Measurements from ENCODE around the gene ZFYVE27. TPM values are rescaled to one million over a fixed set of nuclear protein-coding genes. Genes with fewer than 3 reads are reported as not detected.

ZFYVE27 gene
- total RNA-seq, 1 donor from 2014 or later = 28.0 TPM

GRCh38 chr10:97707134-97707861 is 29.6 kb upstream of the ZFYVE27 start:
- Histone ChIP-seq H3K27ac (peak overlapping the region; percentile 56), H3K4me1 (peaks cover 29% of the 10 kb centered on the region), H3K27me3 (no peaks in the 10 kb centered on the region), H3K36me3 (no peaks in the 10 kb centered on the region), H3K4me3 (no peak overlapping the region), H3K9me3 (no peaks in the 10 kb centered on the region)
- TF ChIP-seq CTCF (IDR thresholded peaks at IDR 0.05) = no peak
- no peak for TF ChIP-seq POLR2AphosphoS5 (IDR thresholded peaks at IDR 0.05; ENCODE audit: insufficient read depth in 1 of 2, low read depth in 1 of 2)
- no peak for TF ChIP-seq POLR2A (IDR thresholded peaks at IDR 0.05)
- intact Hi-C loops (cut with DNase I) = no loop called here
- DNase-seq (ENCODE audit: extremely low spot score in 2 of 2) = no peak

- Histone ChIP-seq H3K9me3 (no peaks in the 10 kb centered on the region), H3K36me3 (no peaks in the 10 kb centered on the region), H3K27me3 (no peaks in the 10 kb centered on the region), H3K27ac (peak overlapping the region; percentile 56), H3K4me3 (no peak overlapping the region), H3K4me1 (peaks cover 38% of the 10 kb centered on the region)
- DNase-seq (ENCODE audit: extremely low spot score in 2 of 2) = no peak
- intact Hi-C loops (cut with DNase I) = no loop called here
- no peak for TF ChIP-seq CTCF (IDR thresholded peaks at IDR 0.05)
- no peak for TF ChIP-seq POLR2AphosphoS5 (IDR thresholded peaks at IDR 0.05; ENCODE audit: insufficient read depth in 1 of 2, low read depth in 1 of 2)
- no peak for TF ChIP-seq POLR2A (IDR thresholded peaks at IDR 0.05)
Measured at GRCh38 chr10:97708167-97708566, 28.8 kb upstream of the ZFYVE27 start.

- H3K36me3 ChIP-seq = no peaks in the 10 kb centered on the region
- H3K4me3 ChIP-seq = no peak overlapping the region
- peak overlapping the region; percentile 56 for H3K27ac ChIP-seq
- H3K9me3 ChIP-seq = no peaks in the 10 kb centered on the region
- no peak for DNase-seq (ENCODE audit: extremely low spot score in 2 of 2)
- TF ChIP-seq POLR2AphosphoS5 (IDR thresholded peaks at IDR 0.05; ENCODE audit: insufficient read depth in 1 of 2, low read depth in 1 of 2) = peak in 1 of 2 donors; percentile 50
- no peak for TF ChIP-seq POLR2A (IDR thresholded peaks at IDR 0.05)
- TF ChIP-seq CTCF (IDR thresholded peaks at IDR 0.05) = peak; percentile 67 to 73 (median 73)
- H3K27me3 ChIP-seq = no peaks in the 10 kb centered on the region
- peaks cover 40% of the 10 kb centered on the region for H3K4me1 ChIP-seq
- intact Hi-C loops (cut with DNase I) = no loop called here
Measured at GRCh38 chr10:97708976-97709946, 27.7 kb upstream of the ZFYVE27 start.

- TF ChIP-seq POLR2AphosphoS5 (IDR thresholded peaks at IDR 0.05; ENCODE audit: insufficient read depth in 1 of 2, low read depth in 1 of 2) (no peak), CTCF (IDR thresholded peaks at IDR 0.05) (no peak), POLR2A (IDR thresholded peaks at IDR 0.05) (no peak)
- peaks cover 64% of the 10 kb centered on the region for H3K4me1 ChIP-seq
- no peak overlapping the region for H3K4me3 ChIP-seq
- no peaks in the 10 kb centered on the region for H3K36me3 ChIP-seq
- intact Hi-C loops (cut with DNase I) = no loop called here
- H3K27ac ChIP-seq = peak overlapping the region; percentile 97
- no peaks in the 10 kb centered on the region for H3K9me3 ChIP-seq
- no peaks in the 10 kb centered on the region for H3K27me3 ChIP-seq
- no peak for DNase-seq (ENCODE audit: extremely low spot score in 2 of 2)
Measured at GRCh38 chr10:97711640-97712572, 25.0 kb upstream of the ZFYVE27 start.
